NCI-H2227 (cell line): ENCODE results near the gene SPATA31A3.
"Not testable (repeated sequence)": the region's sequence is repeated elsewhere in the genome, so short reads cannot be mapped to it uniquely, and the experiment has no call there.

Source experiments
- DNase-seq: peaks from one replicate; lab custom pipeline; 2025; ENCODE audit not compliant: unreplicated experiment; lab: John Stamatoyannopoulos, UW

The SPATA31A3 gene

DNA sequence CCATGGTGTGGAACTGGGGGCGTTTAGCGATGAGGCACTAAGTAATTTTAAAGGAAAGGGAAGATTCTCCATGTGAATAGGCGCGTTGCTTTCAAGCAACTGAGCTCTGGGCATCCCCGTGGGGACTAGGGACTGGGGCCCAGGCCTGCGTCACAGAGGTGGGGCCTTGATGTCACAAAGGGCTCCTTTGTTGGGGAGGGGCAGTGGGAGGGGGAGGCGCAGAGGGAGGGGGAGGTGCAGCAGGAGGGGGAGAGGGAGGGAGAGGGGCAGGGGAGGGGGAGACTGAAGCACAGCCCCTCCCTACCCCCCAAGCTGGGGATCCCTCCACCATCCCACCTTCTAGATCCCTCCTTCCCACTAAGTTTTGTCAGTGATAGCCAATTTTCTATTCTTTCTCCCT is at the start of gene SPATA31A3:
Gene SPATA31A3, minus strand, starts transcription at position 101 of the 400 bp plus-strand sequence. Its CDS starts 29 bp downstream, at position 72.
- DNase-seq = not testable (repeated sequence)

DNA sequence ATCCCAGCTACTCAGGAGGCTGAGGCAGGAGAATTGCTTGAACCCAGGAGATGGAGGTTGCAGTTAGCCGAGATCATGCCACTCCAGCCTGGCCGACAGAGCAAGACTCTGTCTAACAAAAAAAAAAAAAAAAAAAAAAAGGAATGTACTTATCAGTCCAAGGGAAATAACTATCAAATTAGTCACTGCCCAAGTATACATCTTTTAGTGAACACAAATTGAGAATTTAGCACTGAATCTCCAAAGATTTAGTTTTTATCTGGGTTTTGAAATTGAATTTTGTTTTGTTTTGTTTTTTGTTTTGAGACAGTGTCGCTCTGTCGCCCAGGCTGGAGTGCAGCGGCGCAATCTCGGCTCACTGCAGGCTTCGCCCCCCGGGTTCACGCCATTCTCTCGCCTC is 39.8 kb downstream of the SPATA31A3 start:
- DNase-seq = not testable (repeated sequence)

DNA sequence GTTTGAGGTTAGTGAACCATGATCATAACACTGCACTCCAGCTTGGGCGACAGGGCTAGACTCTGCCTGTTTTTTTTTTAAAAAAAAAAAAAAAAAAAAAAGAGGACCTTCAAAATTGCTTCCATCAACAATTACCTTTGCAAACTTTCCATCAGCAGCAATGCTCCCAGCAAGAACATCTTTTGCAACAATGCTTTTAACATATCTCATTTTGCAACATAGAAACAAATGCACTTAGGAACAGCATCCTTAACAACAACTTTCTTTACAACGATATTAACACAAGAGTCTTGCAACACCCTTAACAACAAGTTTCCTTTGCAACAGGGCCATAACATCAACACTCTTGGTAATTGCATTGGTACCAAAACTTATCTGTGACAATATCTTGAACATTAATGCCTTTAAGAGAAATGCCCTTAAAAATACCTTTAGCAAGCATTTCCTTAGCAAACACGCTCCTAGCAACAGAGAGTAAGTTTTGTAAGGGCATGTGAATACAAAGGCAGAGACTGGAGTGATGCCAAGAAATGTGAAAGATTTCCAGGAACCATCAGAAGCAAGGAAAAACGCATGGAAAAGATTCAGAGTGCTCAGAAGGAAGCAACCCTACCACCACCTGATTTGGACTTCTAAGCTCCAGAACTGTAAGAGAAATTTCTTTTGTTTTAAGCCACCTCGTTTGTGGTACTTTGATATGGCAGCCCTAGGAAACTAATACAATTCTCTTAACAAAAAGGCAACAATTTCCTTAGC is 49.8 kb downstream of the SPATA31A3 start:
- not testable (repeated sequence) for DNase-seq

DNA sequence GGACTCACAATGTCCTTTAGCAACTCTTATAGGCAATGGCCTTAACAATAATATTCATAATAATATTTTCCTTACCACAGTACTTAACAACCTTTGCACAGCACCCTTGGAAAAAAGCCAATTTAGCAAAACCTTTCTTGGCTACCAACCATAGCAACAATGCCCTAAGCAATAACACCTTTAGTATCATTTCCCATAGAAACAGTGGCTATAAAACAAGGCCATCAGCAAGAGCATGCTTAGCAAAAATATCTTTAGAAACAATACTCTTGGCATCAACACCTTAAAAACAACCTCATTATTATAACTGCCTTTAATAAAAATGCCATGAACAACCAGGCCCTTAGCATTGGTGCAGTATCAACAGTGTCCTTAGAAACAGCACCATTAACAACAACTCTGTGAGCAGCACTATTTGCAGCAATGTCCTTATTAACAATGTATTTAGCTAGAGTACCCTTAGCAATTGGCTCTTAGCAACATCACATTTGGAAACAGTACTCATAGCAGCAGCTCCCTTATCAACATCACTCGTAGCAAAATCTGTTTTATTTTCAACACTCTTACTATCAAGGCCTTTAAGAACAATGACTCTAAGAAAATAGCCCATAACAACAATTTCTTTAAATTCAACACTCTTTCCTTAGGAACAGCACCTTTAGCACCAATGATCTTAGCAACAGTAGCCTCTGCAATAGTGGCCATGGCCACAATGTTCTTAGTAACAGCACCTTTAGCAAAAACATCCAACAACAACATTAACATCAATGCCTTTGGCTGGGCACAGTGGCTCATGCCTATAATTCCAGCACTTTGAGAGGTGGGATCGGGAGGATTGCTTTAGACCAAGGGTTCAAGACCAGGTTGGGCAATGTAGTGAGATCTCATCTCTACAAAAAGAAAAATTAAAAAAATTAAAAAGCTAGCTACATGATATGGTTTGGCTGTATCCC is 52.2 kb downstream of the SPATA31A3 start:
- DNase-seq = not testable (repeated sequence)

DNA sequence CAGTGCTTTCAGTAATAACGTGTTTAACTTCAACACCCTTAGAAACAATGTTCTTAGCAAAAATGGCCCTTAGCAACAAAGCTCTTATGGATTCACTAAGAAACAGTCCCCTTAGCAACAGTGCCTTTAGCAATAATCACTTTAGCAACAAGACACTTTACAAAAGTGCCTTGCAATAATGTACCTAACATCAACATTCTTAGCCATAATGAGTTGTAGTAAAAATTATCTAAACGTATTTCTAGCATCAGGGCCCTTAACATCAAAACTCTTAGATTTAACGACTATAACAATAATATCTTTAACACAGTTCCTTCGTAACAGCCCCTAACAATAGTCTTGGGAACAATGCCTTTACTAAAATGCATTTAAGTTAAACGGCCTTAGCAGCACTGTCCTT is 54.0 kb downstream of the SPATA31A3 start:
- DNase-seq = not testable (repeated sequence)

DNA sequence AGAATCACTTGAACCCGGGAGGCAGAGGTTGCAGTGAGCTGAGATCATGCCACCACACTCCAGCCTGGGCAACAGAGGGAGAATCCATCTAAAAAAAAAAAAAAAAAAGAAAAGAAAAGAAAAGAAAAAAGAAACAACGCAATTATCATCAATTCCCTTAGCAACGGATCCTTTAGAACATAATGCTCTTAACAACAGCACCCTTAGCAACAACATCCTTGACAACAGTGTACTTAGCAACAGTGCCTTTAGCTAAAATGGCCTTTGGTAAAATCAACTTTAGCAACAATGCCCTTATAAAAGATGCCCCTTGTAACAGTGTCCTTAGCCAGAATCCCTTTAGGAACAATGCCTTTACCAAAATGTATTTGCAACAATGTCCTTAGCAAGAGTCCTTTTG is 54.7 kb downstream of the SPATA31A3 start:
- not testable (repeated sequence) for DNase-seq
